HepG2 (cell line): ENCODE results near the gene VAMP2. TPM values are rescaled to one million over a fixed set of nuclear protein-coding genes. Genes with fewer than 3 reads are reported as not detected.

Experiments
- ATAD3A ChIP-seq: sonication (generic); formaldehyde crosslinking; IDR thresholded peaks from 2 replicates; pipeline ENCODE4 v1.4.0; 2020; ENCODE audit warnings: missing genetic modification reagents
- BRCA1 ChIP-seq: sonication (generic); formaldehyde crosslinking; IDR thresholded peaks from 2 replicates; pipeline ENCODE4 v1.4.0; 2020; ENCODE audit warnings: missing genetic modification reagents
- DBP ChIP-seq: sonication (generic); formaldehyde crosslinking; IDR thresholded peaks from 2 replicates; pipeline ENCODE4 v1.4.0; 2020; ENCODE audit warnings: missing genetic modification reagents; ENCODE audit errors: not compliant biosample characterization
- ELF1 ChIP-seq: sonication (generic); formaldehyde crosslinking; IDR thresholded peaks from 2 replicates; pipeline ENCODE4 v1.4.0; 2020; ENCODE audit warnings: missing genetic modification reagents
- HCFC1 ChIP-seq: fragments of 150-350 bp; IDR thresholded peaks from 2 replicates; pipeline ENCODE4 v1.6.1; 2014; ENCODE audit warnings: low read depth, low read length
- HDAC2 ChIP-seq: sonication (generic); formaldehyde crosslinking; IDR thresholded peaks from 2 replicates; pipeline ENCODE4 v1.4.0; 2020; ENCODE audit warnings: missing genetic modification reagents
- SNRNP70 ChIP-seq: fragments of 200-400 bp; formaldehyde crosslinking; IDR thresholded peaks from 2 replicates; pipeline ENCODE4 v1.6.1; 2017; ENCODE audit warnings: mild to moderate bottlenecking, low read depth, low read length, moderate library complexity
- SRSF4 ChIP-seq: fragments of 200-400 bp; formaldehyde crosslinking; IDR thresholded peaks from one replicate; pipeline ENCODE4 v1.6.1; 2018; ENCODE audit warnings: mild to moderate bottlenecking, low read depth, low read length, moderate library complexity; ENCODE audit not compliant: poor library complexity, severe bottlenecking
- ZBTB37 ChIP-seq: sonication (generic); formaldehyde crosslinking; IDR thresholded peaks from 2 replicates; pipeline ENCODE4 v1.4.0; 2020; ENCODE audit warnings: mild to moderate bottlenecking, missing genetic modification reagents
- ZNF333 ChIP-seq: sonication (generic); formaldehyde crosslinking; IDR thresholded peaks from 2 replicates; pipeline ENCODE4 v1.4.0; 2020; ENCODE audit warnings: mild to moderate bottlenecking, missing genetic modification reagents, borderline replicate concordance
- ZNF740 ChIP-seq: sonication (generic); formaldehyde crosslinking; IDR thresholded peaks from 2 replicates; pipeline ENCODE4 v1.4.0; 2020; ENCODE audit warnings: missing genetic modification reagents
- polyA plus RNA-seq, 8 experiments: library from polyadenylated mRNA; depleted of rRNA in 3 of 8; stranded (reverse) in 7 of 8; unstranded in 1 of 8; fragments of >200 nt; fragmentation: Illumina TruSeq in 4 of 8; extraction: Trizol in 4 of 8; gene quantifications; 2 replicates each; pipeline versions ENCODE4 v1.2.1 to v1.2.3, GENCODE V29; 2011 to 2016; ENCODE audit warnings: low read depth in 4 of 8, missing spikeins in 1 of 8, mixed read lengths in 1 of 8; ENCODE audit not compliant: insufficient read depth in 1 of 8
- total RNA-seq, 5 experiments: library from RNA; depleted of rRNA; stranded (reverse); fragments of >200 nt; fragmentation: Illumina TruSeq; extraction: Trizol; gene quantifications; 2 replicates each; pipeline ENCODE4 v1.2.3, GENCODE V29; 2016; ENCODE audit warnings: low read depth in 1 of 5
- TF ChIP-seq, protein P1 (sequence below): sonication (generic); formaldehyde crosslinking; IDR thresholded peaks from 2 replicates; pipeline ENCODE4 v1.5.1; 2020; ENCODE audit warnings: missing genetic modification reagents, mild to moderate bottlenecking, borderline replicate concordance
- TF ChIP-seq, protein P2 (sequence below): sonication (generic); formaldehyde crosslinking; IDR thresholded peaks from 2 replicates; pipeline ENCODE4 v1.5.0; 2020; ENCODE audit warnings: mild to moderate bottlenecking, missing genetic modification reagents
- TF ChIP-seq, protein P3 (sequence below): sonication (generic); formaldehyde crosslinking; conservative IDR thresholded peaks from 2 replicates; pipeline ENCODE4 v1.5.0; 2020; ENCODE audit warnings: missing genetic modification reagents

The VAMP2 gene
- total and polyA plus RNA-seq, 2 of the 13 experiments (the other 11 are each of a cell fraction or from before 2014, with no cell fraction given), result 3.9 to 17.2 TPM

- TF ChIP-seq, protein P1, sequence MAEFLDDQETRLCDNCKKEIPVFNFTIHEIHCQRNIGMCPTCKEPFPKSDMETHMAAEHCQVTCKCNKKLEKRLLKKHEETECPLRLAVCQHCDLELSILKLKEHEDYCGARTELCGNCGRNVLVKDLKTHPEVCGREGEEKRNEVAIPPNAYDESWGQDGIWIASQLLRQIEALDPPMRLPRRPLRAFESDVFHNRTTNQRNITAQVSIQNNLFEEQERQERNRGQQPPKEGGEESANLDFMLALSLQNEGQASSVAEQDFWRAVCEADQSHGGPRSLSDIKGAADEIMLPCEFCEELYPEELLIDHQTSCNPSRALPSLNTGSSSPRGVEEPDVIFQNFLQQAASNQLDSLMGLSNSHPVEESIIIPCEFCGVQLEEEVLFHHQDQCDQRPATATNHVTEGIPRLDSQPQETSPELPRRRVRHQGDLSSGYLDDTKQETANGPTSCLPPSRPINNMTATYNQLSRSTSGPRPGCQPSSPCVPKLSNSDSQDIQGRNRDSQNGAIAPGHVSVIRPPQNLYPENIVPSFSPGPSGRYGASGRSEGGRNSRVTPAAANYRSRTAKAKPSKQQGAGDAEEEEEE, result no peak
- 0 out of 2 replicates have a peak, but pooled peaks have one; percentile 68 for TF ChIP-seq ZNF333
- TF ChIP-seq BRCA1, result no peak
- no peak for TF ChIP-seq HCFC1
- no peak for TF ChIP-seq ELF1
- TF ChIP-seq, protein P2, sequence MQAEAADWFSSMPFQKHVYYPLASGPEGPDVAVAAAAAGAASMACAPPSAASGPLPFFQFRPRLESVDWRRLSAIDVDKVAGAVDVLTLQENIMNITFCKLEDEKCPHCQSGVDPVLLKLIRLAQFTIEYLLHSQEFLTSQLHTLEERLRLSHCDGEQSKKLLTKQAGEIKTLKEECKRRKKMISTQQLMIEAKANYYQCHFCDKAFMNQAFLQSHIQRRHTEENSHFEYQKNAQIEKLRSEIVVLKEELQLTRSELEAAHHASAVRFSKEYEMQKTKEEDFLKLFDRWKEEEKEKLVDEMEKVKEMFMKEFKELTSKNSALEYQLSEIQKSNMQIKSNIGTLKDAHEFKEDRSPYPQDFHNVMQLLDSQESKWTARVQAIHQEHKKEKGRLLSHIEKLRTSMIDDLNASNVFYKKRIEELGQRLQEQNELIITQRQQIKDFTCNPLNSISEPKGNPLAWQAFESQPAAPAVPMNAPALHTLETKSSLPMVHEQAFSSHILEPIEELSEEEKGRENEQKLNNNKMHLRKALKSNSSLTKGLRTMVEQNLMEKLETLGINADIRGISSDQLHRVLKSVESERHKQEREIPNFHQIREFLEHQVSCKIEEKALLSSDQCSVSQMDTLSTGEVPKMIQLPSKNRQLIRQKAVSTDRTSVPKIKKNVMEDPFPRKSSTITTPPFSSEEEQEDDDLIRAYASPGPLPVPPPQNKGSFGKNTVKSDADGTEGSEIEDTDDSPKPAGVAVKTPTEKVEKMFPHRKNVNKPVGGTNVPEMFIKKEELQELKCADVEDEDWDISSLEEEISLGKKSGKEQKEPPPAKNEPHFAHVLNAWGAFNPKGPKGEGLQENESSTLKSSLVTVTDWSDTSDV (CRISPR knock-in tag), result no peak
- no peak for TF ChIP-seq ATAD3A (CRISPR knock-in tag)
- no peak for TF ChIP-seq ZNF740
- no peak for TF ChIP-seq DBP (CRISPR knock-in tag)
- TF ChIP-seq, protein P3, sequence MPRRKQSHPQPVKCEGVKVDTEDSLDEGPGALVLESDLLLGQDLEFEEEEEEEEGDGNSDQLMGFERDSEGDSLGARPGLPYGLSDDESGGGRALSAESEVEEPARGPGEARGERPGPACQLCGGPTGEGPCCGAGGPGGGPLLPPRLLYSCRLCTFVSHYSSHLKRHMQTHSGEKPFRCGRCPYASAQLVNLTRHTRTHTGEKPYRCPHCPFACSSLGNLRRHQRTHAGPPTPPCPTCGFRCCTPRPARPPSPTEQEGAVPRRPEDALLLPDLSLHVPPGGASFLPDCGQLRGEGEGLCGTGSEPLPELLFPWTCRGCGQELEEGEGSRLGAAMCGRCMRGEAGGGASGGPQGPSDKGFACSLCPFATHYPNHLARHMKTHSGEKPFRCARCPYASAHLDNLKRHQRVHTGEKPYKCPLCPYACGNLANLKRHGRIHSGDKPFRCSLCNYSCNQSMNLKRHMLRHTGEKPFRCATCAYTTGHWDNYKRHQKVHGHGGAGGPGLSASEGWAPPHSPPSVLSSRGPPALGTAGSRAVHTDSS (CRISPR knock-in tag), result no peak
- no peak for TF ChIP-seq ZBTB37 (CRISPR knock-in tag)
- no peak for TF ChIP-seq SNRNP70
- TF ChIP-seq SRSF4, result no peak
- peak; percentile 62; the same call in 1 of the 2 replicates for TF ChIP-seq HDAC2 (CRISPR knock-in tag)
Measured at GRCh38 chr17:8209907-8210760, 47.4 kb upstream of the VAMP2 start, which contains the start of gene AURKB (continued).
